ENCODE results near the gene SLC6A8.

GRCh38 chrX:153732401-153732800 lies 44.7 kb downstream of the SLC6A8 start:
- TF ChIP-seq CTCF (conservative IDR thresholded peaks at IDR 0.05; ENCODE audit: low read length) (no peak), EZH2phosphoT487 (IDR thresholded peaks at IDR 0.05; ENCODE audit: borderline replicate concordance, low read depth, low read length) (no peak)
